Heart right ventricle (tissue), 16 donors: Measurements from ENCODE around the gene MEN1. TPM values are rescaled to one million over a fixed set of nuclear protein-coding genes. Genes with fewer than 3 reads are reported as not detected.
"Not testable (repeated sequence)": the region's sequence is repeated elsewhere in the genome, so short reads cannot be mapped to it uniquely, and the experiment has no call there.

ENCODE experiments used
- ATAC-seq, 8 donors: fragments of 200-7000 bp; cut with Tn5 transposase; one replicate each; pipeline ENCODE4 v1.9.1; 2020; ENCODE audit warnings: mild to moderate bottlenecking in 8 of 8, moderate library complexity in 8 of 8, moderate number of reproducible peaks in 1 of 8
- DNase-seq, 2 donors: peaks; one replicate each; pipeline ENCODE4 v3.0.0-alpha.2; 2020
- H3K27ac ChIP-seq, 10 donors: fragments of 200-600 bp; sonication (generic) in 2 of 10; one replicate each; pipeline versions ENCODE4 v1.5.0 to v1.8.0; 2020 to 2022; ENCODE audit warnings: mild to moderate bottlenecking in 3 of 10
- H3K27me3 ChIP-seq, 7 donors: fragments of 200-600 bp; one replicate each; pipeline ENCODE4 v1.8.0; 2021 to 2022; ENCODE audit warnings: mild to moderate bottlenecking in 2 of 7
- H3K36me3 ChIP-seq, 9 donors: fragments of 200-600 bp; sonication (generic) in 1 of 9; one replicate each; pipeline versions ENCODE4 v1.5.0 to v1.8.0; 2020 to 2022; ENCODE audit warnings: mild to moderate bottlenecking in 2 of 9
- H3K4me1 ChIP-seq, 9 donors: fragments of 200-600 bp; sonication (generic) in 1 of 9; one replicate each; pipeline versions ENCODE4 v1.5.0 to v1.8.0; 2020 to 2022; ENCODE audit warnings: mild to moderate bottlenecking in 4 of 9
- H3K4me3 ChIP-seq, 10 donors: fragments of 200-600 bp; sonication (generic) in 2 of 10; one replicate each; pipeline versions ENCODE4 v1.5.0 to v1.8.0; 2020 to 2022; ENCODE audit warnings: mild to moderate bottlenecking in 7 of 10, moderate library complexity in 2 of 10
- H3K9me3 ChIP-seq, 11 donors: fragments of 200-600 bp in 10 of 11; sonication (generic) in 2 of 11; one replicate each; pipeline versions ENCODE4 v1.5.0 to v1.8.0; 2013 to 2022; ENCODE audit warnings: mild to moderate bottlenecking in 2 of 11, control low read depth in 1 of 11, moderate library complexity in 1 of 11
- WGBS, 2 donors: extraction: QIAGEN DNeasy Blood & Tissue Kit; methylation state at CpG; one replicate each; pipeline ENCODE4 v1.1.7; 2013; ENCODE audit warnings: inconsistent platforms in 1 of 2; 5-methylcytosine and 5-hydroxymethylcytosine counted together
- intact Hi-C, 10 donors: fragments of 100-400 bp; cut with DNase I; formaldehyde crosslinking; loops; one replicate each; pipeline versions ENCODE4 v1.11.1 to v1.14.2; 2022
- polyA plus RNA-seq, 2 donors: library from polyadenylated mRNA; stranded (reverse); fragments of 200-250 nt; gene quantifications; one replicate each; pipeline ENCODE4 v1.2.3, GENCODE V29; 2013
- total RNA-seq, 10 donors: library from RNA; stranded (reverse); fragmentation: NEBNext Ultra II Directional in 3 of 10; extraction: Animal tissue kit (Norgen Biotek cat#: 25700) in 3 of 10; gene quantifications; one replicate each; pipeline versions ENCODE4 v1.2.1 to v1.2.4, GENCODE V29; 2021 to 2023
- TF ChIP-seq, protein P1 (sequence below), 9 donors: fragments of 200-600 bp; sonication (generic) in 2 of 9; IDR thresholded peaks; one replicate each; pipeline versions ENCODE4 v1.5.0 to v1.8.0; 2021 to 2022; ENCODE audit warnings: antibody characterized with exemption in 9 of 9, mild to moderate bottlenecking in 5 of 9, moderate library complexity in 1 of 9
- donor health status: Arrhythmogenic right ventricular cardiomyopathy.
- donor health status: ischemic (EF 13 %, LVEDD 7.1; RV severe dilation, severe dysfunction).
- donor health status: healthy with polysubstance abuse.
- donor health status: DM: no; HTN: yes; CAD: no.
- donor health status: DM: no; HTN: no; CAD: no.
- donor health status: ischemic (EF 25% LVEDD 6.9; RV normal size, moderate dysfunction).
- donor health status: ischemic (EF 25% LVEDD 5.7; RV mildly dilated, moderate dysfunction).
- donor health status: healthy.
- donor health status: DM: yes; HTN: yes; CAD: no.
- donor health status: Ischemic cardiomyopathy.
- donor health status: ischemic (EF 35%, LVEDD 5.7; RV mildly dilated, moderate dysfunction).
- donor health status: nonischemic (EF 11% LVEDD 7.7; RV severe dilation, severe dysfunction).
- donor health status: DM: yes; HTN: yes; CAD: no.
- donor health status: PGD.
- donor health status: ischemic (EF 29% LVEDD 5.4; RV normal size, mild dysfunction).
- donor health status: nonischemic (EF 23%, LVEDD 6.1; RV moderate dilation, normal function).

MEN1 gene
- total and polyA plus RNA-seq, 12 donors: 5.8 to 12.5 (median 8.7) TPM

DNA sequence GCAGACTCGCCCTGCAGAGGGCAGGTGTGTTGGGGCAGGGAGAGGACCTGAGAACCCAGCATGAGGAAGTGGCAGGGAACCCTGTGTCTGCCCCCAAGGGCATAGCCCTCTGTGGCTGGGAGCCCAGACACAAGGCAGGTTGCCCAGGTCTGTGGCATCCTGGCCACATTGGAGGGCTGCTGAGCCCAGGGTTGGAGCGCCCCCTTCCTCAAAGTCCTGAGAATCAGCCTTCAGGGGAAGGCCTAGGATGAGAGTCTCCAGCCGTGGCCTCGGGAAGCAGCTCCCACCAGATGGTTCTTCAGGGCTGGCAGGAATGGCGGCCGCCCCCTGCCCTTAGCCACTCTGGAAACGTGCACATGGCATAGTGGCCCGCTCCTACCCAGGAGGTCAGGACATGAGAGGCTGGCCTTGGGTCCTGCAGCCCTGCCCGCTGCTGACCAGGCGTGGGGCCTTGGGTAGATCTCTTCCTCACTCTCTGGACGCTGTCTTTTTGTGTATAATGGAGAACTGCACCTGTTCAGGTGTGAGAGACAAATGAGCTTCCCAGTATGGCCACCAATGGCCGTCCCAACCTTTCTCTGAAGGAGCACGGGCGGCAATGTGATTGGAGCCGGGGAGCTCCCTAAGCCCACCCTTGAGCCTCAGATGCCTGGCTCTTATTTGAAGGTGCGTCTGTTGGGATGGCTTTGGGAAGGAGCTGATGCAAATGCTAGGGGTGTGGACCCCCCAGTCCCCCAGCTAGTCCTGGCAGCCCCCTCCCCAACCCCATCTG, 38.7 kb upstream of the MEN1 start:
- 79 to 82% methylated on average over 16 of the region's 16 CpGs for WGBS, 2 donors
- no peaks in the 10 kb centered on the region for H3K27me3 ChIP-seq
- TF ChIP-seq, protein P1, sequence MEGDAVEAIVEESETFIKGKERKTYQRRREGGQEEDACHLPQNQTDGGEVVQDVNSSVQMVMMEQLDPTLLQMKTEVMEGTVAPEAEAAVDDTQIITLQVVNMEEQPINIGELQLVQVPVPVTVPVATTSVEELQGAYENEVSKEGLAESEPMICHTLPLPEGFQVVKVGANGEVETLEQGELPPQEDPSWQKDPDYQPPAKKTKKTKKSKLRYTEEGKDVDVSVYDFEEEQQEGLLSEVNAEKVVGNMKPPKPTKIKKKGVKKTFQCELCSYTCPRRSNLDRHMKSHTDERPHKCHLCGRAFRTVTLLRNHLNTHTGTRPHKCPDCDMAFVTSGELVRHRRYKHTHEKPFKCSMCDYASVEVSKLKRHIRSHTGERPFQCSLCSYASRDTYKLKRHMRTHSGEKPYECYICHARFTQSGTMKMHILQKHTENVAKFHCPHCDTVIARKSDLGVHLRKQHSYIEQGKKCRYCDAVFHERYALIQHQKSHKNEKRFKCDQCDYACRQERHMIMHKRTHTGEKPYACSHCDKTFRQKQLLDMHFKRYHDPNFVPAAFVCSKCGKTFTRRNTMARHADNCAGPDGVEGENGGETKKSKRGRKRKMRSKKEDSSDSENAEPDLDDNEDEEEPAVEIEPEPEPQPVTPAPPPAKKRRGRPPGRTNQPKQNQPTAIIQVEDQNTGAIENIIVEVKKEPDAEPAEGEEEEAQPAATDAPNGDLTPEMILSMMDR (IDR thresholded peaks at IDR 0.05): no peak
- intact Hi-C loops: loop anchor here in 8 of 10 donors (1.0 to 10.0 kb wide), 9 partner anchors 40 to 268 kb away; partner anchors contain the start of genes ARL2 (in 4 of the 8), BATF2 (in 1 of the 8), SNX15 (in 1 of the 8) and ZNHIT2 (in 1 of the 8)
- peaks cover 36 to 83% (median 76%) of the 10 kb centered on the region in 9 donors for H3K4me1 ChIP-seq
- peak overlapping the region; percentile 1 to 96 (median 87) for H3K27ac ChIP-seq
- no peak overlapping the region for H3K4me3 ChIP-seq
- no peaks in the 10 kb centered on the region for H3K9me3 ChIP-seq
- peaks cover 0 to 23% (median 5%) of the 10 kb centered on the region in 9 donors for H3K36me3 ChIP-seq
- DNase-seq (no peak), ATAC-seq (no peak)

DNA sequence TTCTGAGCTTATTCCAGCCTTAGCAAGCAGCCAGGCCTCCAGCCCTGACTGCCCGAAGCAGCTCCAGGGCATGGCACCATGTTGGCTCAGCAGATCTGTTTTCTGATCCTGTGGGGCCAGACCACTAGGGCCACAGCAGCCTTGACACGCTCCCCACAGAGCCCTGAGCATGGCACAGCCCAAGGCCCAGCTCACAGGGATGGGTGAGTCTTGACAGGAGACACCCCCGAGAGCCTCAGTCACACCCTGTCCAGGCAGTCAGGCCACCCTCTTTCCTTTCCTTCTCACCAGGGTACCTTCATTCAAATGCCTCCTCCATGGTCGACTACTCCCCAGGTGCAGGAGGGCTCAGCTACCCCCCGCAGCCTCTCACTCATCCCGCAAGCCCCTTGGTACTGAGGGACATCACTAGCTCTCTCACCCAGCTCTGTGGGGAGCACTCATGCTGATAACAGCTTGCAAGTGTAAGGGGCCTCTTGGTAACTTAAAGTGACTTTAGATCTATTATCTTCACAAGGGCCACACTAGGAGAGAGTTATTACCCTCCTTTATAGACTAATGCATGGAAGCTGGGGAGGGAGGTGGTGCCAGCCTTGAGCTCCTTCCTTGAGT, 38.0 kb upstream of the MEN1 start:
- DNase-seq (no peak), ATAC-seq (no peak)
- no peaks in the 10 kb centered on the region for H3K27me3 ChIP-seq
- no peak overlapping the region for H3K4me3 ChIP-seq
- H3K4me1 ChIP-seq: peaks cover 32 to 77% (median 69%) of the 10 kb centered on the region in 9 donors
- TF ChIP-seq, protein P1 (IDR thresholded peaks at IDR 0.05): no peak
- 82 to 85% methylated on average over 6 of the region's 6 CpGs for WGBS, 2 donors
- no peaks in the 10 kb centered on the region for H3K9me3 ChIP-seq
- intact Hi-C loops: loop anchor here in 8 of 10 donors (1.0 to 10.0 kb wide), 9 partner anchors 40 to 269 kb away; partner anchors contain the start of genes ARL2 (in 4 of the 8), BATF2 (in 1 of the 8), SNX15 (in 1 of the 8) and ZNHIT2 (in 1 of the 8)
- peaks cover 0 to 16% (median 2%) of the 10 kb centered on the region in 9 donors for H3K36me3 ChIP-seq
- peak overlapping the region in 8 of 10 donors; percentile 62 to 96 (median 92) for H3K27ac ChIP-seq

DNA sequence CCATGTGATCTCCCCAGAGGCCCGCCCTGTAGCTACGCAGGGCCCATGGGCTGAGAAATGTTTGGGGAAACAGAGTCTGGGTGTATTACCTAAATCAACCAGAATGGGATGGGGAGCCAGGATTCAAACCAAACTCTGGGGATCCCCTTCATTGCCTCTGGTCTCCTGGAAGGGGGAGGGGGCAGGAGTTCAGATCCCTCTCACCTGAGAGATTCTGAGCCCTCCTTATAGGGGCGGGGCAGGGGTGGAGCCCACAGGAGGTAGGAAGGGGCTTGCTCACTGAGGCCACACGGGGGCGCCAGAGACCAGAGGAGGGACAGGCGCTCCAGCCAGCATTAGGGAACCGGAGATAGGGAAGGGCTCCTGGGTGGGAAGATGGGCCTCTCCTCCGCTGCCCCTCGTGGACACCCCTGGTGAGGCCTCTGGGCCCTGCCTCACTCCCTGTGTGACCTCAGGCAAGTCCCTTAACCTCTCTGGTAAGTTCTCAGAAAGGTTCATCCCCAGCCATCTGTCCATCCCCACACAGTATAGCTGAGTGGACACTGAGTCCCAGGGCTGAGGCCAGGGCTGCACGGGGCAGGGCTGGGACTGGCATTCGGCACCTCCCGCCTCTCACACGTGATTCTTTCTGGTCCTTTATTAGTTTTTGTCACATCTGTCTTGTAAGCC, 36.8 kb upstream of the MEN1 start:
- ATAC-seq (peak; percentile 82 to 91 (median 88)), DNase-seq (peak; percentile 93 to 96)
- peaks cover 32 to 66% (median 57%) of the 10 kb centered on the region in 9 donors for H3K4me1 ChIP-seq
- peaks cover 0 to 5% (median 0%) of the 10 kb centered on the region in 9 donors for H3K36me3 ChIP-seq
- H3K27me3 ChIP-seq: no peaks in the 10 kb centered on the region
- TF ChIP-seq, protein P1 (IDR thresholded peaks at IDR 0.05): peak; percentile 97 to 100 (median 98)
- intact Hi-C loops: loop anchor here (1.0 to 10.0 kb wide), 11 partner anchors 45 to 272 kb away; partner anchors contain the start of genes ARL2 (in 4 of the 10), BATF2 (in 1 of the 10), SNX15 (in 1 of the 10) and ZNHIT2 (in 1 of the 10)
- H3K4me3 ChIP-seq: no peak overlapping the region
- H3K27ac ChIP-seq: peak overlapping the region in 7 of 10 donors; percentile 42 to 96 (median 94)
- 22 to 30% methylated on average over 13 of the region's 13 CpGs for WGBS, 2 donors
- H3K9me3 ChIP-seq: no peaks in the 10 kb centered on the region

DNA sequence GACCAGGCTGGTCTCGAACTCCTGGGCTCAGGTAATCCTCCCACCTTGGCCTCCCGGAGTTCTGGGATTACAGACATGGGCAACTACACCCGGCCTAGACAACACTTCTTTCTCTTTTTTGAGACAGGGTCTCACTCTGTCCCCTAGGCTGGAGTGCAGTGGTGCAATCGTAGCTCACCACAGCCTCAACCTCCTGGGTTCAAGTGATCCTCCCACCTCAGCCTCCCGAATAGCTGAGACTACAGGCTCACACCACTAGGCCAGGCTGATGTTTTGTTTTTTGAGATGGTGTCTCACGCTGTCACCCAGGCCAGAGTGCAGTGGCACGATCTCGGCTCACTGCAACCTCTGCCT, 35.4 kb upstream of the MEN1 start:
- H3K27me3 ChIP-seq, DNase-seq, H3K9me3 ChIP-seq, H3K36me3 ChIP-seq, H3K27ac ChIP-seq, ATAC-seq, H3K4me3 ChIP-seq: not testable (repeated sequence)
- intact Hi-C loops: loop anchor here in 9 of 10 donors (2.0 to 10.0 kb wide), 11 partner anchors 41 to 273 kb away; partner anchors contain the start of genes ARL2 (in 4 of the 9), BATF2 (in 1 of the 9), SNX15 (in 1 of the 9) and ZNHIT2 (in 1 of the 9)
- peaks cover 26 to 52% (median 43%) of the 10 kb centered on the region in 9 donors for H3K4me1 ChIP-seq
- WGBS, 2 donors: 94 to 96% methylated on average over 8 of the region's 8 CpGs
